Liver (tissue), 3 donors: ENCODE results near the gene SNCAIP.

Experiments used
- ATF3 ChIP-seq: IDR thresholded peaks from 2 replicates; pipeline ENCODE4 v1.6.1; 2016; ENCODE audit warnings: antibody characterized with exemption
- CTCF ChIP-seq: fragments of 150-350 bp; IDR thresholded peaks from 2 replicates; pipeline ENCODE4 v1.5.1; 2017; ENCODE audit warnings: improper control_type of control experiment, low read depth, low read length; ENCODE audit not compliant: missing input control
- EGR1 ChIP-seq, 2 donors: IDR thresholded peaks; 2 replicates each; pipeline ENCODE4 v1.6.1; 2016 to 2018; ENCODE audit warnings: antibody characterized with exemption in 2 of 2, low read depth in 2 of 2
- FOXA2 ChIP-seq: IDR thresholded peaks from 2 replicates; pipeline ENCODE4 v1.6.1; 2016; ENCODE audit warnings: antibody characterized with exemption
- RAD21 ChIP-seq, 2 donors: IDR thresholded peaks; 2 replicates each; pipeline ENCODE4 v1.6.1; 2016; ENCODE audit warnings: antibody characterized with exemption in 2 of 2, mild to moderate bottlenecking in 2 of 2
- REST ChIP-seq: IDR thresholded peaks from 2 replicates; pipeline ENCODE4 v1.6.1; 2016; ENCODE audit warnings: antibody characterized with exemption, mild to moderate bottlenecking
- RXRA ChIP-seq, 2 donors: IDR thresholded peaks; 2 replicates each; pipeline ENCODE4 v1.6.1; 2017 to 2018; ENCODE audit warnings: antibody characterized with exemption in 2 of 2, mild to moderate bottlenecking in 1 of 2
- SP1 ChIP-seq: IDR thresholded peaks from 2 replicates; pipeline ENCODE4 v1.6.1; 2018; ENCODE audit warnings: antibody characterized with exemption, mild to moderate bottlenecking
- TAF1 ChIP-seq: conservative IDR thresholded peaks from 2 replicates; pipeline ENCODE4 v1.6.1; 2016; ENCODE audit warnings: antibody characterized with exemption, mild to moderate bottlenecking
- YY1 ChIP-seq: IDR thresholded peaks from 2 replicates; pipeline ENCODE4 v1.6.1; 2016; ENCODE audit warnings: antibody characterized with exemption, mild to moderate bottlenecking
- ZBTB33 ChIP-seq: IDR thresholded peaks from 2 replicates; pipeline ENCODE4 v1.6.1; 2016; ENCODE audit warnings: antibody characterized with exemption
- donor health status: healthy.
- donor health status: healthy.

GRCh38 chr5:122311497-122311960 lies 508 bp upstream of the SNCAIP start:
- no peak for TF ChIP-seq REST
- TF ChIP-seq CTCF = no peak
- TF ChIP-seq YY1 = no peak
- TF ChIP-seq ZBTB33 = no peak
- no peak for TF ChIP-seq RXRA (IDR thresholded peaks at IDR 0.05)
- TF ChIP-seq RAD21 (IDR thresholded peaks at IDR 0.05) = no peak
- TF ChIP-seq FOXA2 = no peak
- TF ChIP-seq TAF1 = no peak
- TF ChIP-seq EGR1 (IDR thresholded peaks at IDR 0.05; ENCODE audit: low read depth in 2 of 2) = no peak
- no peak for TF ChIP-seq SP1
- no peak for TF ChIP-seq ATF3
